H9 (cell line): ENCODE measurements around the gene NHSL2. TPM values are rescaled to one million over a fixed set of nuclear protein-coding genes. Genes with fewer than 3 reads are reported as not detected.

ENCODE experiments used
- DNase-seq: peaks from one replicate; pipeline ENCODE4 v3.0.0-alpha.2; 2017
- H2AFZ ChIP-seq: one replicate; pipeline ENCODE4 v1.6.1; 2013; ENCODE audit warnings: mild to moderate bottlenecking, low read length, control low read depth, moderate library complexity
- H2AK5ac ChIP-seq: 2 replicates; pipeline ENCODE4 v1.6.1; 2013; ENCODE audit warnings: low read length, control low read depth, mixed read lengths; ENCODE audit not compliant: insufficient read length
- H2BK120ac ChIP-seq: one replicate; pipeline ENCODE4 v1.6.1; 2013; ENCODE audit warnings: low read depth, mild to moderate bottlenecking, low read length, control low read depth, inconsistent platforms; ENCODE audit not compliant: poor library complexity, severe bottlenecking
- H2BK12ac ChIP-seq: 2 replicates; pipeline ENCODE4 v1.6.1; 2013; ENCODE audit warnings: low read length, control low read depth, mixed read lengths, low read depth; ENCODE audit not compliant: insufficient read length
- H2BK15ac ChIP-seq: 2 replicates; pipeline ENCODE4 v1.6.1; 2013; ENCODE audit warnings: low read depth, low read length, control low read depth
- H2BK20ac ChIP-seq: one replicate; pipeline ENCODE4 v1.6.1; 2013; ENCODE audit warnings: low read depth, mild to moderate bottlenecking, low read length, control low read depth, inconsistent platforms; ENCODE audit not compliant: poor library complexity, severe bottlenecking
- H2BK5ac ChIP-seq: 2 replicates; pipeline ENCODE4 v1.6.1; 2013; ENCODE audit warnings: low read length, control low read depth, mixed read lengths; ENCODE audit not compliant: insufficient read length
- H3K14ac ChIP-seq: 2 replicates; pipeline ENCODE4 v1.6.1; 2013; ENCODE audit warnings: low read length, control low read depth; ENCODE audit not compliant: insufficient read depth
- H3K18ac ChIP-seq: 2 replicates; pipeline ENCODE4 v1.6.1; 2013; ENCODE audit warnings: low read depth, mild to moderate bottlenecking, mixed read lengths, low read length, control low read depth; ENCODE audit not compliant: insufficient read length
- H3K23ac ChIP-seq: 2 replicates; pipeline ENCODE4 v1.6.1; 2013; ENCODE audit warnings: low read length, control low read depth, mixed read lengths, low read depth; ENCODE audit not compliant: insufficient read length
- H3K23me2 ChIP-seq: 2 replicates; pipeline ENCODE4 v1.6.1; 2013; ENCODE audit warnings: low read depth, mild to moderate bottlenecking, mixed read lengths, low read length, control low read depth; ENCODE audit not compliant: insufficient read length, poor library complexity, severe bottlenecking
- H3K27ac ChIP-seq: 2 replicates; pipeline ENCODE4 v1.5.1; 2013; ENCODE audit warnings: low read length, control low read depth, mixed read lengths, low read depth; ENCODE audit not compliant: insufficient read length
- H3K27me3 ChIP-seq: 2 replicates; pipeline ENCODE4 v1.6.1; 2013; ENCODE audit warnings: low read length, control low read depth, inconsistent platforms; ENCODE audit not compliant: insufficient read depth
- H3K4ac ChIP-seq: 2 replicates; pipeline ENCODE4 v1.6.1; 2013; ENCODE audit warnings: low read depth, mild to moderate bottlenecking, control low read depth, inconsistent platforms, low read length, moderate library complexity
- H3K4me1 ChIP-seq: 2 replicates; pipeline ENCODE4 v1.6.1; 2013; ENCODE audit warnings: low read length, control low read depth, inconsistent platforms; ENCODE audit not compliant: insufficient read depth
- H3K4me2 ChIP-seq: 2 replicates; pipeline ENCODE4 v1.6.1; 2013; ENCODE audit warnings: low read length, control low read depth, mixed read lengths; ENCODE audit not compliant: insufficient read length, insufficient read depth
- H3K56ac ChIP-seq: 2 replicates; pipeline ENCODE4 v1.6.1; 2013; ENCODE audit warnings: low read depth, mild to moderate bottlenecking, mixed read lengths, low read length, control low read depth; ENCODE audit not compliant: insufficient read length
- H3K79me1 ChIP-seq: 2 replicates; pipeline ENCODE4 v1.6.1; 2013; ENCODE audit warnings: low read depth, mild to moderate bottlenecking, moderate library complexity, low read length, control low read depth, inconsistent platforms; ENCODE audit not compliant: insufficient read depth, poor library complexity, severe bottlenecking
- H3K79me2 ChIP-seq: 2 replicates; pipeline ENCODE4 v1.6.1; 2013; ENCODE audit warnings: low read length, control low read depth, inconsistent platforms; ENCODE audit not compliant: insufficient read depth
- H3K9ac ChIP-seq: 2 replicates; pipeline ENCODE4 v1.6.1; 2013; ENCODE audit warnings: low read length, control low read depth, mixed read lengths; ENCODE audit not compliant: insufficient read length; ENCODE audit errors: extremely low read depth
- H3K9me3 ChIP-seq: one replicate; pipeline ENCODE4 v1.6.1; 2013; ENCODE audit warnings: low read depth, low read length, inconsistent platforms; ENCODE audit not compliant: control insufficient read depth
- H3T11ph ChIP-seq: one replicate; pipeline ENCODE4 v1.6.1; 2013; ENCODE audit warnings: mild to moderate bottlenecking, low read length, control low read depth, inconsistent platforms
- H4K20me1 ChIP-seq: one replicate; pipeline ENCODE4 v1.6.1; 2013; ENCODE audit not compliant: control insufficient read depth, insufficient read length, insufficient read depth
- H4K5ac ChIP-seq: 2 replicates; pipeline ENCODE4 v1.6.1; 2013; ENCODE audit warnings: low read depth, mild to moderate bottlenecking, mixed read lengths, low read length, control low read depth; ENCODE audit not compliant: insufficient read length
- H4K8ac ChIP-seq: replicated peaks from 2 replicates; pipeline ENCODE4 v1.6.1; 2013; ENCODE audit warnings: low read length, control low read depth, mixed read lengths, low read depth; ENCODE audit not compliant: insufficient read length
- H4K91ac ChIP-seq: 2 replicates; pipeline ENCODE4 v1.6.1; 2013; ENCODE audit warnings: low read depth, mild to moderate bottlenecking, moderate library complexity, mixed read lengths, low read length, control low read depth; ENCODE audit not compliant: insufficient read length
- H3K27ac Mint-ChIP-seq, 3 experiments: 2 replicates in 2 of 3; 3 replicates in 1 of 3; pipeline ENCODE4 v1.8.0; 2020 to 2021; ENCODE audit warnings: mixed read lengths in 3 of 3, mild to moderate bottlenecking in 1 of 3, moderate library complexity in 1 of 3
- H3K27me3 Mint-ChIP-seq: 2 replicates; pipeline ENCODE4 v1.8.0; 2021; ENCODE audit warnings: low read depth, mild to moderate bottlenecking, moderate library complexity, mixed read lengths
- H3K36me3 Mint-ChIP-seq, 3 experiments: 2 replicates in 2 of 3; 3 replicates in 1 of 3; pipeline ENCODE4 v1.8.0; 2020 to 2021; ENCODE audit warnings: low read depth in 3 of 3, mixed read lengths in 3 of 3; ENCODE audit not compliant: insufficient read depth in 1 of 3
- H3K4me1 Mint-ChIP-seq, 2 experiments: 2 replicates each; pipeline ENCODE4 v1.8.0; 2020; ENCODE audit warnings: mixed read lengths in 2 of 2
- H3K4me3 Mint-ChIP-seq, 2 experiments: 2 replicates in 1 of 2; 3 replicates in 1 of 2; pipeline ENCODE4 v1.8.0; 2020 to 2021; ENCODE audit warnings: mild to moderate bottlenecking in 2 of 2, mixed read lengths in 2 of 2, moderate library complexity in 1 of 2
- H3K9me3 Mint-ChIP-seq, 2 experiments: 2 replicates in 1 of 2; 3 replicates in 1 of 2; pipeline ENCODE4 v1.8.0; 2020; ENCODE audit warnings: mild to moderate bottlenecking in 2 of 2, mixed read lengths in 2 of 2, moderate library complexity in 1 of 2
- CTCF ChIP-seq: fragments of 200-600 bp; sonication (generic); conservative IDR thresholded peaks from 3 replicates; pipeline ENCODE4 v1.8.0; 2021; ENCODE audit warnings: antibody characterized with exemption, mild to moderate bottlenecking
- WGBS: extraction: QIAGEN DNeasy Blood & Tissue Kit; methylation state at CpG from one replicate; pipeline ENCODE4 v1.1.7; 2013; ENCODE audit warnings: missing lambda C conversion rate, low lambda C conversion rate, mixed read lengths; ENCODE audit not compliant: insufficient read length; ENCODE audit errors: extremely low coverage; 5-methylcytosine and 5-hydroxymethylcytosine counted together
- total RNA-seq: library from RNA; stranded (reverse); gene quantifications from 2 replicates; pipeline ENCODE4 v1.2.1, GENCODE V29; 2021

Gene NHSL2
- total RNA-seq, 1 experiment from 2014 or later = 6.4 TPM

- Histone ChIP-seq H2AFZ (no peak overlapping the region), H3K23me2 (no peaks in the 10 kb centered on the region), H2AK5ac (no peak overlapping the region), H3T11ph (no peak overlapping the region), H2BK5ac (no peak overlapping the region), H3K56ac (no peak overlapping the region), H4K5ac (no peak overlapping the region), H2BK15ac (no peak overlapping the region), H3K4me2 (no peak overlapping the region), H2BK120ac (no peak overlapping the region), H3K79me1 (no peaks in the 10 kb centered on the region), H3K27ac (no peak overlapping the region), H2BK20ac (no peak overlapping the region), H3K4me1 (no peaks in the 10 kb centered on the region; the same call in 1 of the 2 replicates), H3K18ac (no peak overlapping the region), H3K23ac (no peak overlapping the region), H4K91ac (no peak overlapping the region), H4K8ac (no peak overlapping the region), H3K9me3 (peaks cover 56% of the 10 kb centered on the region), H3K79me2 (no peaks in the 10 kb centered on the region; the same call in 1 of the 2 replicates), H3K27me3 (no peaks in the 10 kb centered on the region), H4K20me1 (no peaks in the 10 kb centered on the region), H2BK12ac (no peak overlapping the region), H3K14ac (no peak overlapping the region), H3K9ac (no peak overlapping the region), H3K4ac (no peak overlapping the region)
- Mint-ChIP-seq H3K36me3 (peaks cover 7 to 11% (median 7%) of the 10 kb centered on the region in 3 experiments), H3K4me1 (peaks cover 12 to 22% of the 10 kb centered on the region in 2 experiments), H3K4me3 (no peak overlapping the region), H3K27ac (no peak overlapping the region), H3K9me3 (peaks cover 66 to 75% of the 10 kb centered on the region in 2 experiments), H3K27me3 (no peaks in the 10 kb centered on the region; the same call in 1 of the 2 replicates)
- no peak for TF ChIP-seq CTCF
- WGBS = no CpG with 5 or more reads among the region's 2 CpGs
- DNase-seq = no peak
Observed at GRCh38 chrX:71928856-71929255, 18.2 kb downstream of the NHSL2 start.
